SK-N-SH (cell line): ENCODE results near the gene CACNA1A.

Experiments
- CHD2 ChIP-seq: fragments of 150-350 bp; IDR thresholded peaks from 2 replicates; pipeline ENCODE4 v1.6.1; 2018; ENCODE audit warnings: low read length; ENCODE audit not compliant: partially characterized antibody
- CTCF ChIP-seq: fragments of 200-600 bp; sonication (generic); IDR thresholded peaks from 2 replicates; pipeline ENCODE4 v1.6.1; 2017; ENCODE audit warnings: antibody characterized with exemption, mild to moderate bottlenecking, moderate library complexity
- EP300 ChIP-seq, 2 experiments: IDR thresholded peaks; 2 replicates each; pipeline versions ENCODE4 v1.4.0 to v1.6.1; 2012; ENCODE audit warnings: borderline replicate concordance in 1 of 2, low read depth in 1 of 2, low read length in 1 of 2
- GABPA ChIP-seq: IDR thresholded peaks from 2 replicates; pipeline ENCODE4 v1.4.0; 2012; ENCODE audit warnings: low read depth, mild to moderate bottlenecking
- MEF2A ChIP-seq: IDR thresholded peaks from 2 replicates; pipeline ENCODE4 v1.4.0; 2012; ENCODE audit warnings: low read depth, borderline replicate concordance
- POLR2AphosphoS5 ChIP-seq: IDR thresholded peaks from 2 replicates; pipeline ENCODE4 v1.6.1; 2012; ENCODE audit warnings: low read depth, low read length
- RAD21 ChIP-seq: IDR thresholded peaks from 2 replicates; pipeline ENCODE4 v1.6.1; 2012; ENCODE audit warnings: mild to moderate bottlenecking, low read length
- SMC3 ChIP-seq: IDR thresholded peaks from 2 replicates; pipeline ENCODE4 v1.6.1; 2012; ENCODE audit warnings: low read depth, low read length, improper control_type of control experiment
- TAF1 ChIP-seq: IDR thresholded peaks from 2 replicates; pipeline ENCODE4 v1.6.1; 2012; ENCODE audit warnings: low read depth, mild to moderate bottlenecking, low read length, moderate library complexity, borderline replicate concordance
- YY1 ChIP-seq: IDR thresholded peaks from 2 replicates; pipeline ENCODE4 v1.4.0; 2012; ENCODE audit warnings: low read depth, mild to moderate bottlenecking

DNA sequence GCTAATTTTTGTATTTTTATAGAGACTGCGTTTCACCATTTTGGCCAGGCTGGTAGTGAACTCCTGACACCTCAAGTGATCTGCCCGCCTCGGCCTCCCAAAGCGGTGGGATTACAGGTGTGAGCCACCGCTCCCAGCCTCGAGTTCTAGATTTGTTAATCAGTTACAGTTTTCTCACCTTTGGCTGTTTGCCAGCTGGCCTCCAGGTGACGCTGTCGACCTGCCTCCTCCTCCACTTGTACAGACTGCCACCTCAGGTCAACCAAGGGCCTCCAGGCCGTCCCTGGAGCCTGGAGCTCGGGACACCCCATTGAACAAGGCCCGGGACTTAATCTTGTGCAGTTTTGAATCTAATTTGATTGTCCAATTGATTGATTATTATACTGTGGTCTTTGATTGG is 310.6 kb downstream of the CACNA1A start:
- TF ChIP-seq CTCF (no peak), POLR2AphosphoS5 (no peak), SMC3 (no peak), TAF1 (no peak), EP300 (IDR thresholded peaks at IDR 0.05; ENCODE audit: borderline replicate concordance in 1 of 2, low read depth in 1 of 2, low read length in 1 of 2) (no peak), CHD2 (no peak), GABPA (no peak), YY1 (no peak), RAD21 (no peak), MEF2A (no peak)
